Keratinocyte (primary cell): ENCODE results near the gene IGFBP5. TPM values are rescaled to one million over a fixed set of nuclear protein-coding genes. Genes with fewer than 3 reads are reported as not detected.

Experiments used
- DNase-seq: peaks from one replicate; pipeline ENCODE4 v3.0.0-alpha.2; 2011; ENCODE audit warnings: low read depth, missing footprints, low spot score
- FAIRE-seq: peaks from 2 replicates; lab custom pipeline; 2011; peaks lifted over from hg19 to GRCh38; lab: Jason Lieb, UNC
- H2AFZ ChIP-seq: 2 replicates; pipeline ENCODE4 v1.6.0; 2012; ENCODE audit warnings: low read length, control low read depth, inconsistent platforms; ENCODE audit not compliant: control insufficient read depth
- H3K27ac ChIP-seq: 2 replicates; pipeline ENCODE4 v1.5.1; 2011; ENCODE audit warnings: low read length; ENCODE audit not compliant: control insufficient read depth, insufficient read depth
- H3K27me3 ChIP-seq: 3 replicates; pipeline ENCODE4 v1.6.0; 2011; ENCODE audit warnings: low read length; ENCODE audit not compliant: control insufficient read depth, insufficient read depth; ENCODE audit errors: extremely low read depth
- H3K36me3 ChIP-seq, 2 experiments: 2 replicates in 1 of 2; 3 replicates in 1 of 2; pipeline ENCODE4 v1.5.1; 2011; ENCODE audit warnings: low read length in 2 of 2, mild to moderate bottlenecking in 1 of 2; ENCODE audit not compliant: control insufficient read depth in 2 of 2, insufficient read depth in 2 of 2; ENCODE audit errors: extremely low read depth in 1 of 2
- H3K4me1 ChIP-seq: 3 replicates; pipeline ENCODE4 v1.5.1; 2011; ENCODE audit warnings: low read length; ENCODE audit not compliant: control insufficient read depth, insufficient read depth; ENCODE audit errors: extremely low read depth
- H3K4me2 ChIP-seq: 3 replicates; pipeline ENCODE4 v1.6.0; 2011; ENCODE audit warnings: low read depth, low read length; ENCODE audit not compliant: control insufficient read depth, insufficient read depth; ENCODE audit errors: extremely low read depth
- H3K4me3 ChIP-seq, 3 experiments: fragments of 200-600 bp in 1 of 3; sonication (generic) in 1 of 3; 2 replicates in 2 of 3; 3 replicates in 1 of 3; pipeline ENCODE4 v1.5.1; 2011 to 2016; ENCODE audit warnings: low read length in 3 of 3, mild to moderate bottlenecking in 3 of 3, control low read depth in 2 of 3, inconsistent platforms in 1 of 3, low read depth in 1 of 3, mixed read lengths in 1 of 3, mixed run types in 1 of 3, moderate library complexity in 1 of 3; ENCODE audit not compliant: control insufficient read depth in 2 of 3, insufficient read depth in 2 of 3; ENCODE audit errors: extremely low read depth in 1 of 3
- H3K79me2 ChIP-seq: 2 replicates; pipeline ENCODE4 v1.6.0; 2012; ENCODE audit warnings: low read length; ENCODE audit not compliant: control insufficient read depth, insufficient read depth
- H3K9ac ChIP-seq: 3 replicates; pipeline ENCODE4 v1.6.0; 2011; ENCODE audit warnings: low read length; ENCODE audit not compliant: control insufficient read depth, insufficient read depth; ENCODE audit errors: extremely low read depth
- H3K9me1 ChIP-seq: 3 replicates; pipeline ENCODE4 v1.6.0; 2011; ENCODE audit warnings: low read length; ENCODE audit not compliant: control insufficient read depth, insufficient read depth; ENCODE audit errors: extremely low read depth
- H3K9me3 ChIP-seq: 2 replicates; pipeline ENCODE4 v1.5.1; 2012; ENCODE audit warnings: low read depth, low read length; ENCODE audit not compliant: control insufficient read depth
- H4K20me1 ChIP-seq: 3 replicates; pipeline ENCODE4 v1.6.0; 2011; ENCODE audit warnings: low read length; ENCODE audit not compliant: control insufficient read depth, insufficient read depth; ENCODE audit errors: extremely low read depth
- CTCF ChIP-seq, 3 experiments: IDR thresholded peaks in 1 of 3; conservative IDR thresholded peaks in 1 of 3; optimal IDR thresholded peaks in 1 of 3; 2 replicates in 2 of 3; 3 replicates in 1 of 3; pipeline versions ENCODE3 to v1.5.1; 2011; ENCODE audit warnings: low read length in 3 of 3, mild to moderate bottlenecking in 3 of 3, moderate library complexity in 2 of 3, control low read depth in 1 of 3, inconsistent platforms in 1 of 3; ENCODE audit not compliant: insufficient read depth in 2 of 3; ENCODE audit errors: extremely low read depth in 1 of 3
- EZH2 ChIP-seq: IDR thresholded peaks from one replicate; pipeline ENCODE4 v1.6.1; 2012; ENCODE audit warnings: inconsistent platforms, mild to moderate bottlenecking, low read length, moderate library complexity
- dilution Hi-C: fragments of 300-500 bp; cut with MboI; formaldehyde crosslinking; loops from one replicate; pipeline ENCODE4 v1.7.0; 2020; ENCODE audit warnings: low sequenced_read_pairs; ENCODE audit not compliant: extremely low pct_ligation_motif_present
- polyA plus RNA-seq, 5 experiments: library from polyadenylated mRNA; depleted of rRNA in 3 of 5; stranded (reverse) in 3 of 5; stranded (forward) in 1 of 5; unstranded in 1 of 5; fragments of >200 nt; gene quantifications; 1 replicate in 1 of 5; 2 replicates in 3 of 5; 3 replicates in 1 of 5; pipeline versions ENCODE4 v1.2.1 to v1.2.3, GENCODE V29; 2011 to 2012; ENCODE audit warnings: missing spikeins in 2 of 5, low read depth in 1 of 5, low replicate concordance in 1 of 5

IGFBP5 gene
- polyA plus RNA-seq, 1 donor (not counting 4 experiments of a cell fraction or from before 2014, with no cell fraction given): 1.1 TPM

- Histone ChIP-seq H3K79me2 (no peaks in the 10 kb centered on the region), H3K4me2 (peak overlapping the region; percentile 48), H3K36me3 (no peaks in the 10 kb centered on the region), H2AFZ (peak overlapping the region; percentile 27), H3K9me3 (no peaks in the 10 kb centered on the region), H3K27ac (no peak overlapping the region), H3K9ac (no peak overlapping the region), H3K4me1 (peaks cover 30% of the 10 kb centered on the region), H3K4me3 (no peak overlapping the region), H3K9me1 (no peaks in the 10 kb centered on the region), H4K20me1 (no peaks in the 10 kb centered on the region), H3K27me3 (no peaks in the 10 kb centered on the region)
- DNase-seq (peak; percentile 91), FAIRE-seq (peak; percentile 97)
- TF ChIP-seq CTCF (optimal IDR thresholded peaks at IDR 0.05 in 1 of 3, IDR thresholded peaks at IDR 0.05 in 1 of 3, conservative IDR thresholded peaks at IDR 0.05 in 1 of 3; ENCODE audit: extremely low read depth in 1 of 3, insufficient read depth in 2 of 3, low read length in 3 of 3) (no peak), EZH2 (no peak)
- dilution Hi-C loops: no loop called here
These were observed 28.8 kb upstream of the IGFBP5 start for GRCh38 chr2:216724190-216724589.

DNA sequence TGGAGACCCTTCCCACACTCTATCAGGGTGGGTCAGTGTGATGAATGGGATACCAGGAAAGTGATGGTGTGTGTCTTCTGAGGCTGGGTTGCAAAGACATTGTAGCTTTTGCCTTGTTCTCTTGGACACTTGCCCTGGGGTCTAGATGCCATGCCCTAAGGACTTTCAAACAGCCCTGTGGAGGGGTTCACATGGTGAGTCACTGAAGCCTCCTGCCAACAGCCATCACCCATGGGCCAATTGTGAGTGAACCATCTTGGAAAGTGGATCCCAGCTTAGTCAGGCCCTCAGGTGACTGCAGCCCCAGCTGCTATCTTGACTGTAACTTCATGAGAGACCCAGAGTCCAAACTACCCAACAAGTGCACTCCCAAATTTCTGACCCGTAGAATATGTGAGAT lies 25.8 kb upstream of the IGFBP5 start:
- Histone ChIP-seq H4K20me1 (no peaks in the 10 kb centered on the region), H3K27me3 (no peaks in the 10 kb centered on the region), H3K4me2 (no peak overlapping the region), H3K4me1 (peaks cover 40% of the 10 kb centered on the region), H3K36me3 (no peaks in the 10 kb centered on the region), H2AFZ (no peak overlapping the region), H3K4me3 (no peak overlapping the region), H3K9ac (no peak overlapping the region), H3K9me3 (no peaks in the 10 kb centered on the region), H3K27ac (no peak overlapping the region), H3K9me1 (no peaks in the 10 kb centered on the region), H3K79me2 (no peaks in the 10 kb centered on the region)
- FAIRE-seq: no peak
- DNase-seq: no peak
- TF ChIP-seq CTCF (optimal IDR thresholded peaks at IDR 0.05 in 1 of 3, IDR thresholded peaks at IDR 0.05 in 1 of 3, conservative IDR thresholded peaks at IDR 0.05 in 1 of 3; ENCODE audit: extremely low read depth in 1 of 3, insufficient read depth in 2 of 3, low read length in 3 of 3) (no peak), EZH2 (no peak)
- dilution Hi-C loops: no loop called here
